COR-L47 (cell line): Measurements from ENCODE around the gene GALNT7.
"Not testable (repeated sequence)": the region's sequence is repeated elsewhere in the genome, so short reads cannot be mapped to it uniquely, and the experiment has no call there.

Experiments used
- DNase-seq: peaks from one replicate; lab custom pipeline; 2025; lab: John Stamatoyannopoulos, UW

GALNT7 gene, protein sequence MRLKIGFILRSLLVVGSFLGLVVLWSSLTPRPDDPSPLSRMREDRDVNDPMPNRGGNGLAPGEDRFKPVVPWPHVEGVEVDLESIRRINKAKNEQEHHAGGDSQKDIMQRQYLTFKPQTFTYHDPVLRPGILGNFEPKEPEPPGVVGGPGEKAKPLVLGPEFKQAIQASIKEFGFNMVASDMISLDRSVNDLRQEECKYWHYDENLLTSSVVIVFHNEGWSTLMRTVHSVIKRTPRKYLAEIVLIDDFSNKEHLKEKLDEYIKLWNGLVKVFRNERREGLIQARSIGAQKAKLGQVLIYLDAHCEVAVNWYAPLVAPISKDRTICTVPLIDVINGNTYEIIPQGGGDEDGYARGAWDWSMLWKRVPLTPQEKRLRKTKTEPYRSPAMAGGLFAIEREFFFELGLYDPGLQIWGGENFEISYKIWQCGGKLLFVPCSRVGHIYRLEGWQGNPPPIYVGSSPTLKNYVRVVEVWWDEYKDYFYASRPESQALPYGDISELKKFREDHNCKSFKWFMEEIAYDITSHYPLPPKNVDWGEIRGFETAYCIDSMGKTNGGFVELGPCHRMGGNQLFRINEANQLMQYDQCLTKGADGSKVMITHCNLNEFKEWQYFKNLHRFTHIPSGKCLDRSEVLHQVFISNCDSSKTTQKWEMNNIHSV

DNA sequence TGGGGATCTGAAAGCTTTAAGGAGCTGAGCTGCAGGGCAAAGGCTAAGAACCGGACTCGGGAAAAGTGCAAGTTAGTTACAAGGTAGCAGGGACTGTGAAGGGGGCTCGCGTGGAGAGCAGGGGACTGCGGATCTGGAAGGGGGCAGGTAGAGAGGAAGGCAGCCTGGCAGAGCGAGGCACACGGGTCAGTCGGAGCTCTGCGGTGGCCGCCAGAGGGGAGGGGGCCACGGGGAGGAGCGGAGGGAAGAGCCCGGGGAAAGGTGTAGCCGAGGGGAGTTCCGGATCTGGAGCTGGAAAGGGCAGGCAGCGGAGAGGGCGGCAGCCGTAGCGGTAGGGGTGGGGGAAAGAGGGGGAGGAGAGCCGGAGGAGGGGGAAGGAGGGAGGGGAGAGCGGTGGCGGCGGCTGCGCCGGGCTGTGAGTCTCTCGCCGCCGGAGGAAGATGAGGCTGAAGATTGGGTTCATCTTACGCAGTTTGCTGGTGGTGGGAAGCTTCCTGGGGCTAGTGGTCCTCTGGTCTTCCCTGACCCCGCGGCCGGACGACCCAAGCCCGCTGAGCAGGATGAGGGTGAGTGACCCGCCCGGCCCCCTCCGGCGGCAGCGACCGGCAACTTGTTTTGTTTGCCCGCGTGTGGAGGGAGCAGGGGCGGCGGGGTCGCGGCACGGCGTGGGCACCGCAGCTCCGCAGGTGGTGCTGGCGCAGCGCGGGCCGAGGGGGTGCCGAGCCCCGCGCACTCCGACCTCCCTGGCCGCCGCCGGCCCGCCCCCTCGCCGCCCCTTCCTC lies at the start of gene GALNT7:
TSS of gene GALNT7 (plus strand) at position 416 of the 782 bp plus-strand sequence. CDS start at position 441, 25 bp downstream.
- peak; percentile 85 for DNase-seq

DNA sequence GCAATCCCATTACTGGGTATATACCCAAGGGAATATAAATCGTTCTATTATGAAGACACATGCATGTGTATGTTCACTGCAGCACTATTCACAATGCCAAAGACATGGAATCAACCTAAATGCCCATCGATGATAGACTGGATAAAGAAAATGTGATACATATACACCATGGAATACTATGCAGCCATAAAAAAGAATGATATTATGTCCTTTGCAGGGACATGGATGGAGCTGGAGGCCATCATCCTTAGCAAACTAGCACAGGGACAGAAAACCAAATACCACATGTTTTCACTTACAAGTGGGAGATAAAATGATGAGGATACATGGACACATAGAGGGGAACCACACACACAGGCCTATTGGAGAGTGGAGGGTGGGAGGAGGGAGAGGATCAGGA lies 49.8 kb upstream of the GALNT7 start:
- DNase-seq: not testable (repeated sequence)

DNA sequence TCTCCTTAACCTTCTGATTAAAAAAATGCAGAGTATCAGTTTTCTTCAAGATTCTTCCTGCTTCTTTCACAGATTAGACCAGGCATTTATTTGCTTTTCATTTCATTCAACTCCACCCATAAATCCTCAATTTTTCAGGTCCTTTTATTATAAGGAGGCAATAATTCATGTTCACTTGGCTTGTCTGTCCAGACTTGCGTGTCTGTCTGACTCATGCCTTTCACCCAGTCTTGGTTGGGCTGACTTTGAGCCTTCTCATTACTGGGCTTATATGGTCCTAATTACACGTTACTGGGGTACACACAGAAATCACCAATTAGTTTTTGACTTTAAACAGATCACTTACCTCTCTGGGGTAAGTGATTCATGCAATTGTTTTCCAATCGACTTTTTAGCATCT lies 48.8 kb upstream of the GALNT7 start:
- DNase-seq: no peak

DNA sequence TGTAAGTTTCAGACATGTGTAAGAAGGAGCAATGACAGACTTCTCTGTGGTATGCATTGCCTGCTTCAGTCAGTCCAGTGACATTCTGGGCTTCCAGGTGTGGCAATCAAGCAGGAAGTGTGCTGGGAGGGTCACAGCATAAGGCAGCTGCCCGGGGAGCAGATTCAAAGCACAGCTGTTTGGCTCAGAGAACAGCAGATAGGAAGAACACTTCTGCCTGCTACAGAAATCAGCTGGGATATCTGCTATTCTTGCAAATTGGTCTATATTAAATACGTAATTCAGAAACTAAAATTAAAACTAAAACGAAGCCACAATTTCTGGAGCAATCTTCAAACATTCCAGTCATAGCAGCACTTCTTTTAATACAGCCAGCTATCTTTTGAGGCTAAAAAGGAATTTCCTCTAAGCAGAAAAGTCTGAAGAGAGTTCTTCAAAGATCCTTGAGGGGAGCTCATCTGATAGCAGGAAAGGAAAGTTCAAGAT lies 47.5 kb upstream of the GALNT7 start:
- peak; percentile 60 for DNase-seq

DNA sequence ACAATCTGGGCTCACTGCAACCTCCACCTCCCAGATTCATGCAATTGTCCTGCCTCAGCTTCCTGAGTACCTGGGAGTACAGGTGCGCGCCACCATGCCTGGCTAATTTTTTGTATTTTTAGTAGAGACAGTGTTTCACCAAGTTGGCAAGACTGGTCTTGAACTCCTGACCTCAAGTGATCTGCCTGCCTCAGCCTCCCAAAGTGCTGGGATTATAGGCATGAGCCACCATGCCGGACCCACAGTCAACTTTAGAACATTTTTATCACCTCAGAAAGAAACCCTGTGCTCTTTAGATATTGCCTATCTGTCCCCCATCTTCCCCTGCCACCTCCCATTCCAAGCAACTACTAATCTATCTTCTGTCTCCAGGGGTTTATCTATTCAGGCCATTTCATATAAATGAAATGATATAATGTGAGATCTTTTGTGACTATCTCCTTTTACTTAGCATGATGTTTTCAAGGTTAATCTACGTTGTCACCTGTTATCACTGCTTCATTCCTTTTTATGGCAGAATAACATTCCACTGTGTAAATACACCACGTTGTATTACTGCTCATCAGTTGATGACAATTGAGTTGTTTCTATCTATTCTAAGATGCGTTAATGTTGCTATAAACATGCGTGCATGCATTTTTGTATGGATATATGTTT lies 44.3 kb upstream of the GALNT7 start:
- DNase-seq: no peak

DNA sequence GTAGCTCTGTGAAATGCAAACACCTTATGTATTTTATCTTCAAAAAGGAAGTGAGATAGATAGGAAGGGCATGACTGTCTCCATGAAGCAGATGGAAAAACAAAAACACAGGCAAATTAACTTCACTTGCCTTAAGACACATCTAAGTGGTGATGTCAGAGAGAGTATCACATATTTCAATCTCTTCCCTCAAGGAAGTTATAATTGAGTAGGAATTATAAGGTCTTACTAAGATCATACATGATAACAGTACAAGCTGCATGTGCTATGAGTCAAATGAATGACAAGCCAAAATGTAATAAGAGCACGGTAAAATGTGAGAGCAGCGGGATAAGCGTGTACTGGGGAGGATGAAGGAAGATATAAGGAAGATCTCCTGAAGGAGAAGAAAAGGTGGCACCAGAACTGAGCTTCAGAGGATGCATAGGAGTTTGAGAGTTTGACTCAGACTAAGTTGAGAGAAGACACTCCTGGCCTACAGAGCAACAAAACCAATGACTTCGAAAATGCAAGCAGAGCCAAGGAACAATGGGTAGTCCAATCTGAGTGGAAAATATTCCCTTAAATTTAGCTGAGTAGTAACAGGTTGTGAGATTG lies 43.3 kb upstream of the GALNT7 start:
- DNase-seq: no peak

DNA sequence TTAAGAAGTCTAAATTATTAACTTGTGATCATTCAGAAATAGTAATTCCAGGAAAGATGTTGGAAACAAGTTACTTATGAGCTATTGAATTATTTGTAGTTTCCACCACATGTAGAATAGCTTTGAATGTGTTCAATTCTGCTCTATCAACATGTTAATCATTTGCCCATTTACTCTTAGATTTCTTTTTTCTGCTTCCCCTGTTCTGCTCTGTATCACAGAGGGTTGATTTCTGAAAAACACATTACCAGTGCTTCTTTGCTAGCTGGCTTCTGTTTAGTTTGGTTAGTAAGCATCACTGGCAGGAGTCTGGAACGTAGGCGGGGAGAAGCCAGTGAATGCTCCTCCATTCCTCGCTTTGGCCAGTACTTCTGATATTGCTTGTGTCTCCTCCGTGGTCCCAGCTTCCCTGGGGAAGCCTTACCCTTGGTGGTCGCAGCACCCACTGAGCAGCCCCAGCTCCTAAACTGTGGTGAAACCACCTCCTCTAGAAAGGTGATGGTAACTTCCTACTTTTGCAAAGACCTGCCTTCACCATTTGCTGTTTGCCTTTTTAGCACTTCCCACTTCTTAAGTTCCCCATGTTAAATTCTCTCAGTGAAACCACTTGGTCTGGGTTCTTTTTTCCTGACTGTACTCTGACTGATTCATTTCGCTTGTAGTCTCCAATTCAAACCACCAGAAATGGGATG lies 40.3 kb upstream of the GALNT7 start:
- no peak for DNase-seq

DNA sequence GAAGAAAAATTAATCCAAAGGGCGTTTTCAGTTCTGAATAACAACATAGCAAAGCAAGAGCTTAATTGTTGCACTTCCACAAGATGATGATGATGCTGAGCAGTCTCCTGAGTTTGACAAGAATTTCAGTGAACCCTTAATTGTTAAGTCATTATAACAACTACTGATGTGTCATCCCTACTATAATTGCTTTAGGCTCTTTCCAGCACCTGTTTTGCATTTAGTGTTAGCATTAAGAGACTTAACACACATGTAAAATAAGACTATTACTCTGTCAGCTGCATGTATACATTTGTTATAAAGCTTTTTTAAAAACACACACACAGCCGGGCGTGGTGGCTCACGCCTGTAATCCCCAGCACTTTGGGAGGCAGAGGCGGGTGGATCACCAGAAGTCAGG lies 37.9 kb upstream of the GALNT7 start:
- no peak for DNase-seq

DNA sequence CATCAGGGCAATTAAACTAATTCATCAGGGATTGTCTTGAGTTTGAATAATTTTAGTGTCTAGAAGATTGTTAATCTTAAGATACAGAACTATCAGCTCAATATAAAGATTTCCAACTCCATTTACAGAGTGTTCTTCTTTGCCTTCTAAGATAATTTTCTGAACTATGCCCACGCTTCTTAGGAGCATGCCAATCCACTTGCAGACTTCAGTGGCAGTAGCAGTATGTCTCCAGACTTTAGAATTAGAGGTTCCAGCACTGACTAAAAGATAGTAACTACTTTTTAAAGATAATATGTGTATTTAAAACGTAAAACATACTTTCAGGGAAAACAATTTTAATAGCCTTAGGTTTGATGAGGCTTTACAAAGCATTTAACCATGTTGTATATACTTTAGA lies 34.2 kb upstream of the GALNT7 start:
- DNase-seq: no peak

DNA sequence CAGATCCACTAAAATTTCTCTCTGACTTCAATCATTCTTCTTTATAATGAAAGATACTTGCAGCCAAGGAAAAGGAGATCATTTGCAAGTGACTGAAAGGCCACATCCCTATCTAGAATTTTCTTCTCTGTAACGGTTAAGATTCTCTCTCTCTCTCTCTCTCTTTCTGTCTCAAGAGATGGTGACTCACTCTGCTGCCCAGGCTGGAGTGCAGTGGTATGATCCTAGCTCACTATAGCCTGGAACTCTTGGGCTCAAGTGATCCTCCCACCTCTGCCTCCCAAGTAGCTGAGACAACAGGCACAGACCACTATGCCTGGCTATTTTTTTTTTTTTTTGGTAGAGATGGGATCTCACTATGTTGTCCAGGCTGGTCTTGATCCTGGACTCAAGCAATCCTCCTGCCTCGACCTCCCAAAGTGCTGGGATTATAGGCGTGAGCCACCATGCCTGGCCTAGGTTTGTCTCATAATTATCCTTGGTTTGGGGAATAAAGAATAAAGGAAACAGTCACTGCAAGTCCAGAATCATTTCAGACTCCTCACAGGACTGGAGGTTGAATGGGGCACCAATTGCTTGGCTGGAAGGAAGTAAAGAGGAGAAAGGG lies 33.3 kb upstream of the GALNT7 start:
- no peak for DNase-seq

DNA sequence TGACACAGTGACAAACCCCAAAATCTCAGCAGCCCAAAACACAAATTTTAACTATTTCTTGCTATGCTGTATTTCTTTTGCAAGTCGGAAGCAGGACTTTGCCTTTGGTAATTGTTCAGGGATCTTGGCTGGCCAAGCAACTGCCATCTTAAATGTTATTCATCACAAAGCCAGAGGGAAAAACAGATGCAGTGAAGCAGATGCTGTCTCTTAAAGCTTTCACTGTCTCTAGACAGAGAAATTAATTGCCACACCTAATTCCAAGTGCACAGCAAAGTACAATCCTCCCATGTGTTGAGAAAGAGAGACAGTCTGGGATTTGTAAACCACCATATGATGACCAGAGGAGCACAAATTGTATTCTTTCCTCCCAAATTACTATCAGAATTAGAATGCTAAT lies 30.0 kb upstream of the GALNT7 start:
- no peak for DNase-seq

DNA sequence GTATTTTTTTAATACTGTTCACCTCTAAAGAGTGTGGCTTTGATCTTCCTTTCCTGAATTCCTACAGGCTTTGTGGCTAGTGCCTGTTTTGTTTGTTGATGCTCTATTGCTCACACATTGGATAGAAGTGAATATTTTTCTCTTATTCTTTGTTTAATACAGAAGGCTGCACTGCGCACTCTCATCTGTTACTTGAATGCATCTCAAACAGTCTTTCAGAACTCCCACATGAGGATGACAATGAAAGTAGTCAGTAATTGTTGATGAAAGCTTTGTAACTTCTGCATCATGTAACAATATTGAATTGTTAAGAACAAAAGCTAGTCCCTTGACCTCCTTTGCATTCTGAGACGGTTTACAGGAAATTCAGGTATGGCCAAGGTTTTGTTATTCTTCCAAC lies 29.1 kb upstream of the GALNT7 start:
- no peak for DNase-seq

DNA sequence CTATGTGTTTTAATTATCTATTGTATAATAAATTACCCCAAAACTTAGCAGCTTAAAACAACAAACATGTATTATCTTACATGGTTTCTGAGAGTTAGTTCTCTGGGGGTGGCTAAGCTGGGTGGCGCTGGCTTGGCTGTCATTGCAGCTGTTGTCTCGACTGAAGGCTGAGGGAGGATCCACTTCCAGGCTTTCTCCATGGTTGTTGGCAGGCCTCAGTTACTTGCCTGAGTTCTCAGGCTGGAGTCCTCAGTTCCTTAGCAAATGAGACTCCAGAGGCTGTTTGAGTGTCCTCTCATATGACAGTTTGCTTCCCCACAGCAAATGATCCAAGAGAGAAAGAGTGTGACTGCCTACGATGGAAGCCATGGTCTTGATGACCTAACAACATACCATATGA lies 23.5 kb upstream of the GALNT7 start:
- no peak for DNase-seq

DNA sequence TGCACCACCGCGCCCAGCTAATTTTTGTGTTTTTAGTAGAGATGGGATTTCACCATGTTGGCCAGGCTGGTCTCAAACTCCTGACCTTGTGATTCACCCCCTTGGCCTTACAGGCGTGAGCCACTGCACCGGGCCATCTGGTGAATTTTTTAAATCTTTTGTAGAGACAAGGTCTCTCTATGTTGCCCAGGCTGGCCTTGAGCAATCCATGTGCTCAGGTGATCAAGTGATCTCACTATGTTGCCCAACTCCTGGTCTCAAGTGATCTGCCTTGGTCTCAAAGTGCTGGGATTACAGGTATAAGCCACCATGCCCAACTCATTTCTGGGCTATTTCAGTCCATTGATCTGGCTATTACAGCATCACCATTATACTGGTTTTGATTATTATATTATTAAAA lies 22.2 kb upstream of the GALNT7 start:
- no peak for DNase-seq

DNA sequence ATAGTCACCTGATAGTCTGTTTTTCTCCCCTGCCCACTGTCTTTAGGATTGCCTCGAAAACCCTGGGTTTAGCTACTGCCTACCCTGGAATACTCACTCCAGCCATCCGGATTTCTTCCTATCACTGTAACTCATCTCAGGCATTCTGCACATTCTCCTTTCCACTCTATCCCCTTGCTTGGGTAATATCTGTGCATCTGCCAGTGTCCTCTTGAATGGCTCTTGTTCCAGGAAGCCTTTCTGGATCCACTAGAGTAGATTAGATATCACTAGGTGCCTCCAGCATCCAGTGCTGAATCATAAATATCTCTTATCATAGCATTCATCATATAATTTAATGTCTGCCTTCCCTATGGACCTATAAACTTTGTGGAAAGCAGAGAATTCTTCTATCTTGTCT lies 17.1 kb upstream of the GALNT7 start:
- no peak for DNase-seq

DNA sequence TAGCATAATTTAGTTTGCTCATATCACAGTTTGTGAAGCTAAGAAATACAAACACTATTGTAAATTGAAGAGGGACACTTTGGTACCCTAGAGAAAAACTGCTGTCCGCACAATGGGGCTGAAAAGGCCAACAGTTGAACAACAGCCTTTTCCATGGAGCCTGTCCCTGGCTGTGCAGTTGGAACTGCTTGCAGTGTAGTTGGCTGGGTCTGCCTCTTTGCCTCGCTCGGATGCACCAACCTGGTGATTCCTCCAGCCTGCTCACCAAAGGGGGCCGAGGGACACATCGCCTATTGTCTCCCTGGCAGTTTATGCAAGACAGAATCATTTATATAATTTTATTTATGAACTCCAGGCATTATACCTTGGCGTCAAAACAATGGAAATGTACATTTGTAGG lies 16.5 kb upstream of the GALNT7 start:
- DNase-seq: no peak

DNA sequence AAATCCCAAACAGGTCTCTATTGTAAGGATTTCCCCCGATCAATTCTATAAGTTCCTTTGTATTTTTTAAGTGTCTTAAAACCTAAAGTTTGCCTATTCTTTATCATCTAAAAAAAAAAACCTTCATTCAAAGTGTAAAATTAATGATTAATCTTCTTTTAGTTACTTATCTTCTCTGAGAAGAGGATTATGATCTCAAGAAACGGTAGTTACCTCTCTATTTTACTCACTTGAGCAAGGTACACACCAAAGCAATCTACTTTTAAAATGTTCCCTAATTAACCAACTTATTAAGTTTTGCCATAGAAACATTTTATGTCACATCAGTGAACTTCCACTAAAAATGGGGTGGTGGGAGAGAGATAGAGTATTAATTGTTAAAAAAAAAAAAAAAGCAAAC lies 15.2 kb upstream of the GALNT7 start:
- no peak for DNase-seq

DNA sequence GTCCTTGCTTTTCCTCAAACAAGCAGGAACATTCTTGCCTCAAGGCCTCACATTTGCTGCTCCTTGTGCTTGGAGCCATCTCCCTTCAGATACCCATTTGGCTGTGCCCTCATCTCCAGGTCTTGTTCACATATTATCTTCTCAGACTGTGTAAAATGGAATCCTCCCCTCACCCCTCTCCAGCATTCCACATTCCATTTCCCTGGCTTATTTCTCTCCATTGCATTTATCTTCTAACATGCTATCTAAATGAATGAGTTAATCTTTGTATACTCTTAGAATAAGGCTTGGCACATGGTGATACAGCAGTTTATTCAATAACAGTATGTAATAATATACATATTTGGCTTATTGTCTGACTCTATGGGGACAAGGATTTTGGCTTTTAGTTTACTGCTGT lies 8.8 kb upstream of the GALNT7 start:
- DNase-seq: no peak

DNA sequence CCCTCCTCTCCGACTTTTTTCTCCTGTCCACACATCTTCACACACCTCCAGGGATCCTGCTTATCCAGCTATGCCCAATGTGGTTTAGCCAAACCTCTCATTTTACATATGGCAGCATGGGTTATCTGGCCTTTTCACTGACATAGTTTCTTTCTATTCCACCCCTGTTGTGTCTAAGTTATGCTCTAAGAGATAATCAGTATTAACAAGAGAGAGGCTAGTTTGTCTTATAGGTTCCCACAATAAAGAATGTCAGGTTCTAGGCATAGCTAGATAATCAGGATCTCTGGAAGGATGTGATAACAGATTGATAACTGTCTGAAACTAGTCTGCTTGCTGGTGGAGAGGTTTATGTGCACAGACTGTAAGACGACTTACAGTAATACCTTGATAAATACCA lies 7.7 kb upstream of the GALNT7 start:
- DNase-seq: no peak

DNA sequence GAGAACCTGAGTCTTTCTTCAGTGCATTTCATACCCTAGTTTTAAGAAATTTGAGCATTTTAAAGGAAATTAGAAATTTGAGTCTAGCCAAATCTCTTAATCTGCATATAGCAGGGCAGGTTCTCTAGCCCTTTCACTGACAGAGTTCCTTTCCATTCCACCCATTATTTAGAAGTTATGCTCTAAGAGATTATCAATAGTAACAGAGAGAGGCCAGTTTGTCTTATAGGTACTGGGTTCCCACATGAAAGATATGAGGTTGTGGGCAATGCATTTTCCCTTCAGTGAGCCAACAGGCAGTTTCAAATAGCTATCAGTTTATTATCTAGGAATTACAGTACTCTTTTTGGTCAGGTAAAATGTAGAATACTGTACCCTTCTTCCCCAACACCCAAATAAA lies 7.3 kb upstream of the GALNT7 start:
- no peak for DNase-seq

DNA sequence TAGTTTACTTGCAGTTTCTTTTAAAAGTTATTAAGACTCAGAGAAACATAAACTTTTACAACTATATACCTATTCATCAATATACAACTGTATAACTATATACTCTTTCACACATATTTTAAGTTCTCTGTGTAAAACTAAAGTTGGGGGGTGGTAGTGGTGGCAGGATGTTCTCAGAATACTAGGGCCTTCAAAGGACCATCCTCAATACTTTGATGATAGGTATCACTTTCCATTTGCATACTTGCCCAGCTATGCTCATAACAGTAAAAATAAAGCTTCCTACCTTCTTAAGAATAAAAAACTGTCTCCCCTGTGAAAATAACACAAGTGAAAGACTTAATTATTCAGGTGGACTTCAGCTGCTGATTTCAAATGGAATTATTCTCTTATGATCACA lies 2.9 kb upstream of the GALNT7 start:
- DNase-seq: no peak
